ENCODE data around the gene GPR87.
A peak's percentile ranks its signal among the peaks of the same experiment; 100 is the strongest.

Gene GPR87

GRCh38 chr3:151316267-151316991 lies at the start of gene GPR87:
Gene GPR87, minus strand, starts transcription at chr3:151316820. Its CDS starts 16,720 bp downstream, at chr3:151300100.
- Histone ChIP-seq H3K9me3 (ENCODE audit: control insufficient read depth in 1 of 2, low read length in 2 of 2) (no peaks in the 10 kb centered on the region), H3K36me3 (ENCODE audit: control insufficient read depth in 1 of 2, insufficient read depth in 2 of 2, low read length in 2 of 2) (no peaks in the 10 kb centered on the region), H3K4me1 (ENCODE audit: control insufficient read depth in 1 of 2, insufficient read depth in 2 of 2, low read length in 2 of 2) (no peaks in the 10 kb centered on the region), H3K4me3 (ENCODE audit: low read depth in 1 of 2, low read length in 2 of 2) (no peak within 1 kb of the TSS), H3K27me3 (ENCODE audit: low read depth, low read length) (no peaks in the 10 kb centered on the region), H3K27ac (ENCODE audit: low read length) (no peak within 1 kb of the TSS)

GRCh38 chr3:151362751-151363174 lies 46.1 kb upstream of the GPR87 start:
- Histone ChIP-seq H3K9me3 (ENCODE audit: control insufficient read depth in 1 of 2, low read length in 2 of 2) (no peaks in the 10 kb centered on the region), H3K36me3 (ENCODE audit: control insufficient read depth in 1 of 2, insufficient read depth in 2 of 2, low read length in 2 of 2) (no peaks in the 10 kb centered on the region), H3K27ac (ENCODE audit: low read length) (no peak overlapping the region), H3K4me3 (ENCODE audit: low read depth in 1 of 2, low read length in 2 of 2) (no peak overlapping the region), H3K4me1 (ENCODE audit: control insufficient read depth in 1 of 2, insufficient read depth in 2 of 2, low read length in 2 of 2) (no peaks in the 10 kb centered on the region), H3K27me3 (ENCODE audit: low read depth, low read length) (no peaks in the 10 kb centered on the region)

GRCh38 chr3:151357463-151357850 lies 40.8 kb upstream of the GPR87 start:
- Histone ChIP-seq H3K27ac (ENCODE audit: low read length) (no peak overlapping the region), H3K27me3 (ENCODE audit: low read depth, low read length) (no peaks in the 10 kb centered on the region), H3K4me3 (ENCODE audit: low read depth in 1 of 2, low read length in 2 of 2) (no peak overlapping the region), H3K9me3 (ENCODE audit: control insufficient read depth in 1 of 2, low read length in 2 of 2) (no peaks in the 10 kb centered on the region), H3K36me3 (ENCODE audit: control insufficient read depth in 1 of 2, insufficient read depth in 2 of 2, low read length in 2 of 2) (no peaks in the 10 kb centered on the region), H3K4me1 (ENCODE audit: control insufficient read depth in 1 of 2, insufficient read depth in 2 of 2, low read length in 2 of 2) (no peaks in the 10 kb centered on the region)

- no peaks in the 10 kb centered on the region for H3K36me3 ChIP-seq (ENCODE audit: control insufficient read depth in 1 of 2, insufficient read depth in 2 of 2, low read length in 2 of 2)
- no peaks in the 10 kb centered on the region for H3K9me3 ChIP-seq (ENCODE audit: control insufficient read depth in 1 of 2, low read length in 2 of 2)
- H3K4me1 ChIP-seq (ENCODE audit: control insufficient read depth in 1 of 2, insufficient read depth in 2 of 2, low read length in 2 of 2), result no peaks in the 10 kb centered on the region
- H3K27me3 ChIP-seq (ENCODE audit: low read depth, low read length), result no peaks in the 10 kb centered on the region
- H3K4me3 ChIP-seq (ENCODE audit: low read depth in 1 of 2, low read length in 2 of 2), result no peak overlapping the region
- no peak overlapping the region for H3K27ac ChIP-seq (ENCODE audit: low read length)
Observed at GRCh38 chr3:151356794-151357462, 40.3 kb upstream of the GPR87 start.

GRCh38 chr3:151351648-151352047 lies 35.0 kb upstream of the GPR87 start:
- Histone ChIP-seq H3K27ac (ENCODE audit: low read length) (no peak overlapping the region), H3K27me3 (ENCODE audit: low read depth, low read length) (no peaks in the 10 kb centered on the region), H3K4me3 (ENCODE audit: low read depth in 1 of 2, low read length in 2 of 2) (no peak overlapping the region), H3K36me3 (ENCODE audit: control insufficient read depth in 1 of 2, insufficient read depth in 2 of 2, low read length in 2 of 2) (no peaks in the 10 kb centered on the region), H3K9me3 (ENCODE audit: control insufficient read depth in 1 of 2, low read length in 2 of 2) (no peaks in the 10 kb centered on the region), H3K4me1 (ENCODE audit: control insufficient read depth in 1 of 2, insufficient read depth in 2 of 2, low read length in 2 of 2) (no peaks in the 10 kb centered on the region)

- Histone ChIP-seq H3K4me1 (ENCODE audit: control insufficient read depth in 1 of 2, insufficient read depth in 2 of 2, low read length in 2 of 2) (peaks cover 0 to 1% of the 10 kb centered on the region in 2 donors), H3K36me3 (ENCODE audit: control insufficient read depth in 1 of 2, insufficient read depth in 2 of 2, low read length in 2 of 2) (no peaks in the 10 kb centered on the region), H3K4me3 (ENCODE audit: low read depth in 1 of 2, low read length in 2 of 2) (no peak overlapping the region), H3K27me3 (ENCODE audit: low read depth, low read length) (no peaks in the 10 kb centered on the region), H3K27ac (ENCODE audit: low read length) (no peak overlapping the region), H3K9me3 (ENCODE audit: control insufficient read depth in 1 of 2, low read length in 2 of 2) (no peaks in the 10 kb centered on the region)
Observed at GRCh38 chr3:151351219-151351618, 34.6 kb upstream of the GPR87 start.

- H3K4me3 ChIP-seq (ENCODE audit: low read depth in 1 of 2, low read length in 2 of 2), result no peak overlapping the region
- H3K27ac ChIP-seq (ENCODE audit: low read length), result no peak overlapping the region
- no peaks in the 10 kb centered on the region for H3K27me3 ChIP-seq (ENCODE audit: low read depth, low read length)
- no peaks in the 10 kb centered on the region for H3K9me3 ChIP-seq (ENCODE audit: control insufficient read depth in 1 of 2, low read length in 2 of 2)
- H3K36me3 ChIP-seq (ENCODE audit: control insufficient read depth in 1 of 2, insufficient read depth in 2 of 2, low read length in 2 of 2), result no peaks in the 10 kb centered on the region
- peaks cover 0 to 4% of the 10 kb centered on the region in 2 donors for H3K4me1 ChIP-seq (ENCODE audit: control insufficient read depth in 1 of 2, insufficient read depth in 2 of 2, low read length in 2 of 2)
Observed at GRCh38 chr3:151350656-151351055, 34.0 kb upstream of the GPR87 start.

GRCh38 chr3:151347432-151347831 lies 30.8 kb upstream of the GPR87 start:
- Histone ChIP-seq H3K9me3 (ENCODE audit: control insufficient read depth in 1 of 2, low read length in 2 of 2) (no peaks in the 10 kb centered on the region), H3K27ac (ENCODE audit: low read length) (no peak overlapping the region), H3K4me3 (ENCODE audit: low read depth in 1 of 2, low read length in 2 of 2) (no peak overlapping the region), H3K27me3 (ENCODE audit: low read depth, low read length) (no peaks in the 10 kb centered on the region), H3K36me3 (ENCODE audit: control insufficient read depth in 1 of 2, insufficient read depth in 2 of 2, low read length in 2 of 2) (no peaks in the 10 kb centered on the region), H3K4me1 (ENCODE audit: control insufficient read depth in 1 of 2, insufficient read depth in 2 of 2, low read length in 2 of 2) (peaks cover 0 to 4% of the 10 kb centered on the region in 2 donors)

GRCh38 chr3:151346292-151346691 lies 29.7 kb upstream of the GPR87 start:
- peak overlapping the region; percentile 70 for H3K27ac ChIP-seq (ENCODE audit: low read length)
- peak overlapping the region in 1 of 2 donors; percentile 52 for H3K4me3 ChIP-seq (ENCODE audit: low read depth in 1 of 2, low read length in 2 of 2)
- H3K9me3 ChIP-seq (ENCODE audit: control insufficient read depth in 1 of 2, low read length in 2 of 2), result no peaks in the 10 kb centered on the region
- H3K4me1 ChIP-seq (ENCODE audit: control insufficient read depth in 1 of 2, insufficient read depth in 2 of 2, low read length in 2 of 2), result peaks cover 0 to 4% of the 10 kb centered on the region in 2 donors
- H3K27me3 ChIP-seq (ENCODE audit: low read depth, low read length), result no peaks in the 10 kb centered on the region
- H3K36me3 ChIP-seq (ENCODE audit: control insufficient read depth in 1 of 2, insufficient read depth in 2 of 2, low read length in 2 of 2), result no peaks in the 10 kb centered on the region

GRCh38 chr3:151345859-151346258 lies 29.2 kb upstream of the GPR87 start:
- Histone ChIP-seq H3K27me3 (ENCODE audit: low read depth, low read length) (no peaks in the 10 kb centered on the region), H3K27ac (ENCODE audit: low read length) (peak overlapping the region; percentile 70), H3K36me3 (ENCODE audit: control insufficient read depth in 1 of 2, insufficient read depth in 2 of 2, low read length in 2 of 2) (no peaks in the 10 kb centered on the region), H3K9me3 (ENCODE audit: control insufficient read depth in 1 of 2, low read length in 2 of 2) (no peaks in the 10 kb centered on the region), H3K4me1 (ENCODE audit: control insufficient read depth in 1 of 2, insufficient read depth in 2 of 2, low read length in 2 of 2) (peaks cover 0 to 4% of the 10 kb centered on the region in 2 donors), H3K4me3 (ENCODE audit: low read depth in 1 of 2, low read length in 2 of 2) (peak overlapping the region in 1 of 2 donors; percentile 52)

- H3K4me3 ChIP-seq (ENCODE audit: low read depth in 1 of 2, low read length in 2 of 2), result no peak overlapping the region
- no peaks in the 10 kb centered on the region for H3K36me3 ChIP-seq (ENCODE audit: control insufficient read depth in 1 of 2, insufficient read depth in 2 of 2, low read length in 2 of 2)
- H3K4me1 ChIP-seq (ENCODE audit: control insufficient read depth in 1 of 2, insufficient read depth in 2 of 2, low read length in 2 of 2), result no peaks in the 10 kb centered on the region
- H3K27ac ChIP-seq (ENCODE audit: low read length), result no peak overlapping the region
- no peaks in the 10 kb centered on the region for H3K27me3 ChIP-seq (ENCODE audit: low read depth, low read length)
- no peaks in the 10 kb centered on the region for H3K9me3 ChIP-seq (ENCODE audit: control insufficient read depth in 1 of 2, low read length in 2 of 2)
Observed at GRCh38 chr3:151331696-151332095, 15.1 kb upstream of the GPR87 start.
